Duodenal mucosa (tissue), 2 donors: ENCODE measurements around the gene KRT73.
"Not testable (repeated sequence)": the region's sequence is repeated elsewhere in the genome, so short reads cannot be mapped to it uniquely, and the experiment has no call there.

Experiments used
- H3K27ac ChIP-seq: one replicate; pipeline ENCODE4 v1.7.0; 2013; ENCODE audit warnings: low read depth, low read length
- H3K27me3 ChIP-seq, 2 donors: one replicate each; pipeline ENCODE4 v1.7.0; 2013; ENCODE audit warnings: low read length in 2 of 2, control low read depth in 1 of 2; ENCODE audit not compliant: insufficient read depth in 2 of 2, control insufficient read depth in 1 of 2
- H3K36me3 ChIP-seq, 2 donors: one replicate each; pipeline ENCODE4 v1.7.0; 2013; ENCODE audit warnings: low read length in 2 of 2, control low read depth in 1 of 2; ENCODE audit not compliant: insufficient read depth in 2 of 2, control insufficient read depth in 1 of 2
- H3K4me1 ChIP-seq, 2 donors: one replicate each; pipeline ENCODE4 v1.7.0; 2013; ENCODE audit warnings: low read length in 2 of 2, control low read depth in 1 of 2; ENCODE audit not compliant: insufficient read depth in 2 of 2, control insufficient read depth in 1 of 2
- H3K4me3 ChIP-seq, 2 donors: one replicate each; pipeline ENCODE4 v1.7.0; 2013; ENCODE audit warnings: low read length in 2 of 2, low read depth in 1 of 2
- H3K9ac ChIP-seq, 2 donors: one replicate each; pipeline ENCODE4 v1.7.0; 2013; ENCODE audit warnings: low read length in 2 of 2, low read depth in 1 of 2
- H3K9me3 ChIP-seq, 2 donors: one replicate each; pipeline ENCODE4 v1.7.0; 2013; ENCODE audit warnings: low read length in 2 of 2, control low read depth in 1 of 2; ENCODE audit not compliant: control insufficient read depth in 1 of 2

The KRT73 gene

GRCh38 chr12:52604859-52605258 lies 13.5 kb downstream of the KRT73 start:
- Histone ChIP-seq H3K9me3 (no peaks in the 10 kb centered on the region), H3K4me3 (no peak overlapping the region), H3K27ac (no peak overlapping the region), H3K9ac (no peak overlapping the region), H3K4me1 (no peaks in the 10 kb centered on the region), H3K27me3 (peaks cover 20% of the 10 kb centered on the region in 2 donors), H3K36me3 (no peaks in the 10 kb centered on the region)

- peaks cover 18 to 29% of the 10 kb centered on the region in 2 donors for H3K27me3 ChIP-seq
- no peaks in the 10 kb centered on the region for H3K4me1 ChIP-seq
- H3K36me3 ChIP-seq, result no peaks in the 10 kb centered on the region
- H3K4me3 ChIP-seq, result no peak overlapping the region
- no peak overlapping the region for H3K9ac ChIP-seq
- H3K27ac ChIP-seq, result no peak overlapping the region
- H3K9me3 ChIP-seq, result no peaks in the 10 kb centered on the region
These were observed 15.0 kb downstream of the KRT73 start for GRCh38 chr12:52603314-52603713.

GRCh38 chr12:52602552-52602951 lies 15.8 kb downstream of the KRT73 start:
- Histone ChIP-seq H3K36me3 (no peaks in the 10 kb centered on the region), H3K4me3 (no peak overlapping the region), H3K9me3 (no peaks in the 10 kb centered on the region), H3K4me1 (no peaks in the 10 kb centered on the region), H3K9ac (no peak overlapping the region), H3K27me3 (peaks cover 14 to 32% of the 10 kb centered on the region in 2 donors), H3K27ac (no peak overlapping the region)

- no peaks in the 10 kb centered on the region for H3K9me3 ChIP-seq
- no peak overlapping the region for H3K27ac ChIP-seq
- peaks cover 14 to 32% of the 10 kb centered on the region in 2 donors for H3K27me3 ChIP-seq
- H3K4me3 ChIP-seq, result no peak overlapping the region
- H3K36me3 ChIP-seq, result no peaks in the 10 kb centered on the region
- H3K4me1 ChIP-seq, result no peaks in the 10 kb centered on the region
- H3K9ac ChIP-seq, result no peak overlapping the region
These were observed 16.7 kb downstream of the KRT73 start for GRCh38 chr12:52601671-52602070.

- Histone ChIP-seq H3K27ac (no peak within 1 kb of the TSS), H3K36me3 (no peaks in the 10 kb centered on the region), H3K9ac (no peak within 1 kb of the TSS), H3K9me3 (no peaks in the 10 kb centered on the region), H3K4me1 (no peaks in the 10 kb centered on the region), H3K27me3 (peaks cover 14 to 32% of the 10 kb centered on the region in 2 donors), H3K4me3 (no peak within 1 kb of the TSS)
These were observed 17.3 kb downstream of the KRT73 start, which contains the start of gene KRT72 for GRCh38 chr12:52600941-52601481. KRT72 (minus strand) TSS chr12:52601463; CDS start chr12:52601452, 11 bp downstream.

GRCh38 chr12:52600475-52600874 lies 17.9 kb downstream of the KRT73 start:
- H3K4me3 ChIP-seq, result no peak overlapping the region
- H3K27ac ChIP-seq, result no peak overlapping the region
- H3K36me3 ChIP-seq, result no peaks in the 10 kb centered on the region
- H3K9me3 ChIP-seq, result no peaks in the 10 kb centered on the region
- H3K27me3 ChIP-seq, result peaks cover 14 to 32% of the 10 kb centered on the region in 2 donors
- H3K4me1 ChIP-seq, result no peaks in the 10 kb centered on the region
- H3K9ac ChIP-seq, result no peak overlapping the region

- Histone ChIP-seq H3K9me3 (no peaks in the 10 kb centered on the region), H3K4me1 (no peaks in the 10 kb centered on the region), H3K27ac (no peak overlapping the region), H3K27me3 (peaks cover 14 to 32% of the 10 kb centered on the region in 2 donors), H3K36me3 (no peaks in the 10 kb centered on the region), H3K4me3 (no peak overlapping the region), H3K9ac (no peak overlapping the region)
These were observed 18.3 kb downstream of the KRT73 start for GRCh38 chr12:52600071-52600470.

- Histone ChIP-seq H3K36me3 (no peaks in the 10 kb centered on the region), H3K9me3 (no peaks in the 10 kb centered on the region), H3K9ac (no peak overlapping the region), H3K4me1 (no peaks in the 10 kb centered on the region), H3K27ac (no peak overlapping the region), H3K4me3 (no peak overlapping the region), H3K27me3 (peaks cover 14 to 32% of the 10 kb centered on the region in 2 donors)
These were observed 19.4 kb downstream of the KRT73 start for GRCh38 chr12:52598966-52599365.

- not testable (repeated sequence) for H3K4me3 ChIP-seq, H3K27ac ChIP-seq, H3K4me1 ChIP-seq, H3K36me3 ChIP-seq, H3K27me3 ChIP-seq, H3K9ac ChIP-seq, H3K9me3 ChIP-seq
These were observed 24.1 kb downstream of the KRT73 start for GRCh38 chr12:52594237-52594636.

- Histone ChIP-seq H3K27ac (no peak overlapping the region), H3K9ac (no peak overlapping the region), H3K4me3 (no peak overlapping the region), H3K36me3 (no peaks in the 10 kb centered on the region), H3K4me1 (no peaks in the 10 kb centered on the region), H3K9me3 (no peaks in the 10 kb centered on the region), H3K27me3 (no peaks in the 10 kb centered on the region)
These were observed 26.8 kb downstream of the KRT73 start for GRCh38 chr12:52591521-52591920.

GRCh38 chr12:52590021-52590420 lies 28.3 kb downstream of the KRT73 start:
- H3K4me3 ChIP-seq, result no peak overlapping the region
- no peaks in the 10 kb centered on the region for H3K36me3 ChIP-seq
- H3K4me1 ChIP-seq, result no peaks in the 10 kb centered on the region
- no peaks in the 10 kb centered on the region for H3K27me3 ChIP-seq
- H3K9ac ChIP-seq, result no peak overlapping the region
- no peaks in the 10 kb centered on the region for H3K9me3 ChIP-seq
- no peak overlapping the region for H3K27ac ChIP-seq
